ENCODE data around the gene ZNF440.
"Not testable (repeated sequence)": the region's sequence is repeated elsewhere in the genome, so short reads cannot be mapped to it uniquely, and the experiment has no call there.

ZNF440 gene

GRCh38 chr19:11861301-11861700 lies 47.2 kb downstream of the ZNF440 start:
- H3K27me3 ChIP-seq (ENCODE audit: insufficient read depth, low read length), result no peaks in the 10 kb centered on the region
- H3K9me3 ChIP-seq (ENCODE audit: insufficient read depth, low read depth, low read length), result peaks cover 35% of the 10 kb centered on the region
- H3K36me3 ChIP-seq (ENCODE audit: insufficient read depth, low read length), result no peaks in the 10 kb centered on the region
- H3K27ac ChIP-seq (ENCODE audit: low read depth, low read length), result no peak overlapping the region
- WGBS, result 88% methylated on average over 2 of the region's 2 CpGs
- no peak overlapping the region for H3K4me3 ChIP-seq (ENCODE audit: low read length)
- H3K9ac ChIP-seq (ENCODE audit: low read depth, low read length), result no peak overlapping the region
- no peaks in the 10 kb centered on the region for H3K4me1 ChIP-seq (ENCODE audit: insufficient read depth, low read length)

GRCh38 chr19:11867766-11868165 lies 53.7 kb downstream of the ZNF440 start:
- 90% methylated on average over 3 of the region's 4 CpGs for WGBS
- not testable (repeated sequence) for H3K9ac ChIP-seq (ENCODE audit: low read depth, low read length); H3K4me3 ChIP-seq (ENCODE audit: low read length); H3K27me3 ChIP-seq (ENCODE audit: insufficient read depth, low read length); H3K4me1 ChIP-seq (ENCODE audit: insufficient read depth, low read length); H3K27ac ChIP-seq (ENCODE audit: low read depth, low read length)
- Histone ChIP-seq H3K36me3 (ENCODE audit: insufficient read depth, low read length) (peaks cover 16% of the 10 kb centered on the region), H3K9me3 (ENCODE audit: insufficient read depth, low read depth, low read length) (peaks cover 77% of the 10 kb centered on the region)

DNA sequence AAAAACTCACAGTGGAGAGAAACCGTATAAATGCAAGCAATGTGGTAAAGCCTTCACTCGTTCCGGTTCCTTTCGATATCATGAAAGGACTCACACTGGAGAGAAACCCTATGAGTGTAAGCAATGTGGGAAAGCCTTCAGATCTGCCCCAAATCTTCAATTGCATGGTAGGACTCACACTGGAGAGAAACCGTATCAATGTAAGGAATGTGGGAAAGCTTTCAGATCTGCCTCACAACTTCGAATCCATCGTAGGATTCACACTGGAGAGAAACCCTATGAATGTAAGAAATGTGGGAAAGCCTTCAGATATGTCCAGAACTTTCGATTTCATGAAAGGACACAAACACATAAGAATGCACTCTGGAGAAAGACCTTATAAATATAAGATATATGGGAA lies 54.1 kb downstream of the ZNF440 start:
- Histone ChIP-seq H3K4me1 (ENCODE audit: insufficient read depth, low read length) (no peaks in the 10 kb centered on the region), H3K9me3 (ENCODE audit: insufficient read depth, low read depth, low read length) (peaks cover 79% of the 10 kb centered on the region), H3K27me3 (ENCODE audit: insufficient read depth, low read length) (no peaks in the 10 kb centered on the region), H3K9ac (ENCODE audit: low read depth, low read length) (no peak overlapping the region), H3K4me3 (ENCODE audit: low read length) (no peak overlapping the region), H3K36me3 (ENCODE audit: insufficient read depth, low read length) (peaks cover 16% of the 10 kb centered on the region), H3K27ac (ENCODE audit: low read depth, low read length) (no peak overlapping the region)
- WGBS, result 95% methylated on average over 7 of the region's 8 CpGs

GRCh38 chr19:11872624-11873023 lies 58.6 kb downstream of the ZNF440 start:
- Histone ChIP-seq H3K4me1 (ENCODE audit: insufficient read depth, low read length) (no peaks in the 10 kb centered on the region), H3K9me3 (ENCODE audit: insufficient read depth, low read depth, low read length) (peaks cover 43% of the 10 kb centered on the region), H3K4me3 (ENCODE audit: low read length) (no peak overlapping the region), H3K27me3 (ENCODE audit: insufficient read depth, low read length) (no peaks in the 10 kb centered on the region), H3K9ac (ENCODE audit: low read depth, low read length) (no peak overlapping the region), H3K36me3 (ENCODE audit: insufficient read depth, low read length) (peaks cover 9% of the 10 kb centered on the region; the same call in 1 of the 2 replicates), H3K27ac (ENCODE audit: low read depth, low read length) (no peak overlapping the region)
- 91% methylated on average over 9 of the region's 9 CpGs for WGBS

DNA sequence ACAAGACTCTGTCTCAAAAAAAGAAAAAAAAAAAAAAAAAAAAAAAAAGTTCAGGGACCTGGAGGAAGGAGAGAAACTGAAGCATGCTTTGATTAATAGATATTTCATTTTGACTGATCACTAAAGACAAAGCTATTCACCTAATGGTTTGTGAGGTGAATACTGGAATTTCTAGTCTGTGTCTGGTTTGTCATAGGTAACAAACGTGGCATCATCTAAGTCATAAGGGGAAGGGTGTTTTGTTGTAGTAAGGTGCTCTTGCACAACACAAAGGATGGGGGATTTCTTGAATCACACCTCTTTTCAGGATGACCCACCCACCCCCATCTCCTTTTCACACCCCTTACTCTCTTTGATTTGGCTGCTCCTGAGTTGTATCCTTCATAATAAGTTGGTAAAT lies 59.7 kb downstream of the ZNF440 start:
- no peaks in the 10 kb centered on the region for H3K36me3 ChIP-seq (ENCODE audit: insufficient read depth, low read length)
- no peaks in the 10 kb centered on the region for H3K27me3 ChIP-seq (ENCODE audit: insufficient read depth, low read length)
- no peak overlapping the region for H3K27ac ChIP-seq (ENCODE audit: low read depth, low read length)
- peaks cover 32% of the 10 kb centered on the region for H3K9me3 ChIP-seq (ENCODE audit: insufficient read depth, low read depth, low read length)
- 82% methylated on average over 1 of the region's 1 CpG for WGBS
- H3K4me3 ChIP-seq (ENCODE audit: low read length), result no peak overlapping the region
- H3K4me1 ChIP-seq (ENCODE audit: insufficient read depth, low read length), result no peaks in the 10 kb centered on the region
- no peak overlapping the region for H3K9ac ChIP-seq (ENCODE audit: low read depth, low read length)

DNA sequence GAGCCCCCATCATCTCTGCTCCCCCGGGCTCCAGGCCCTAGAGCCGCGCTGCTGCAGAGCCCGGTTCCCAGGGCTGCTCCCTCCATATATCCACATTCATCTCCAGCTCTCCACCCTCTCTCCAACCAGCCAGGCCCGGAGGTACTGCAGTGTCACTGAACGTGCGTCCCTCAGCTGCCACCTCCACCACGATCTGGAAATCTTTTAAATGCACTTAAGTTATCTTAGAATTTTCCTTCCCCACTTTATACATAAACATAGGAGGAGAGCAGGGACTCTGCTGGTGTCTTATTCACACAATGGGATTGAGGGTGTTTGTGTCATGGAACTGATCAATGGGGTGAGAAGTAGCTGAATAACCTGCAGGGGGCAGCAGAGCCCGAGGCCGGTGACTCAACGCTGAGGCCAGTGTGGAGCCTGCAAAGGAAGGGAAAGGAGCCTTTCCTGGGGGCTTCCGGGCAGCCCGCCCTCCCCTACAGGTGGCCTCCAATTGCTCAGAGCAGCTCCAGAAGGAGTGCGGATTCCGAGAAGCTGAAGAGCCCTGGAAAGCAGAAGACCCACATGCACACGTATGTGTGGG lies 65.7 kb downstream of the ZNF440 start:
- H3K4me3 ChIP-seq (ENCODE audit: low read length); H3K9ac ChIP-seq (ENCODE audit: low read depth, low read length); H3K9me3 ChIP-seq (ENCODE audit: insufficient read depth, low read depth, low read length); H3K27me3 ChIP-seq (ENCODE audit: insufficient read depth, low read length); H3K27ac ChIP-seq (ENCODE audit: low read depth, low read length); H3K36me3 ChIP-seq (ENCODE audit: insufficient read depth, low read length); H3K4me1 ChIP-seq (ENCODE audit: insufficient read depth, low read length): not testable (repeated sequence)
- WGBS, result 79% methylated on average over 16 of the region's 16 CpGs

GRCh38 chr19:11880598-11880997 lies 66.5 kb downstream of the ZNF440 start:
- H3K27ac ChIP-seq (ENCODE audit: low read depth, low read length), result no peak overlapping the region
- no peak overlapping the region for H3K9ac ChIP-seq (ENCODE audit: low read depth, low read length)
- no peaks in the 10 kb centered on the region for H3K36me3 ChIP-seq (ENCODE audit: insufficient read depth, low read length)
- H3K27me3 ChIP-seq (ENCODE audit: insufficient read depth, low read length), result 0 out of 2 replicates have a peak, but pooled peaks cover 7% of the 10 kb centered on the region
- no peaks in the 10 kb centered on the region for H3K4me1 ChIP-seq (ENCODE audit: insufficient read depth, low read length)
- no peak overlapping the region for H3K4me3 ChIP-seq (ENCODE audit: low read length)
- 0 out of 2 replicates have a peak, but pooled peaks cover 2% of the 10 kb centered on the region for H3K9me3 ChIP-seq (ENCODE audit: insufficient read depth, low read depth, low read length)
- 92% methylated on average over 12 of the region's 12 CpGs for WGBS

GRCh38 chr19:11881151-11881800 lies 67.2 kb downstream of the ZNF440 start:
- Histone ChIP-seq H3K9me3 (ENCODE audit: insufficient read depth, low read depth, low read length) (0 out of 2 replicates have a peak, but pooled peaks cover 2% of the 10 kb centered on the region), H3K27me3 (ENCODE audit: insufficient read depth, low read length) (0 out of 2 replicates have a peak, but pooled peaks cover 7% of the 10 kb centered on the region), H3K4me3 (ENCODE audit: low read length) (no peak overlapping the region), H3K36me3 (ENCODE audit: insufficient read depth, low read length) (no peaks in the 10 kb centered on the region), H3K9ac (ENCODE audit: low read depth, low read length) (no peak overlapping the region), H3K27ac (ENCODE audit: low read depth, low read length) (no peak overlapping the region), H3K4me1 (ENCODE audit: insufficient read depth, low read length) (no peaks in the 10 kb centered on the region)
- WGBS, result 15% methylated on average over 9 of the region's 10 CpGs

- H3K36me3 ChIP-seq (ENCODE audit: insufficient read depth, low read length), result no peaks in the 10 kb centered on the region
- H3K4me1 ChIP-seq (ENCODE audit: insufficient read depth, low read length), result peaks cover 4% of the 10 kb centered on the region; the same call in 1 of the 2 replicates
- no peak overlapping the region for H3K4me3 ChIP-seq (ENCODE audit: low read length)
- 96% methylated on average over 2 of the region's 2 CpGs for WGBS
- 0 out of 2 replicates have a peak, but pooled peaks cover 7% of the 10 kb centered on the region for H3K27me3 ChIP-seq (ENCODE audit: insufficient read depth, low read length)
- H3K27ac ChIP-seq (ENCODE audit: low read depth, low read length), result no peak overlapping the region
- H3K9ac ChIP-seq (ENCODE audit: low read depth, low read length), result no peak overlapping the region
- H3K9me3 ChIP-seq (ENCODE audit: insufficient read depth, low read depth, low read length), result 0 out of 2 replicates have a peak, but pooled peaks cover 2% of the 10 kb centered on the region
These were observed 68.5 kb downstream of the ZNF440 start for GRCh38 chr19:11882606-11883005.

Data from HUES64 (cell line).